Measurements from ENCODE around the gene TMPRSS2. TPM values are rescaled to one million over a fixed set of nuclear protein-coding genes. Genes with fewer than 3 reads are reported as not detected.

Gene TMPRSS2
- total and polyA plus RNA-seq, 12 donors = under 0.01 to 0.61 (median 0.17) TPM; not detected in 7

GRCh38 chr21:41547111-41547510, 39.2 kb upstream of the TMPRSS2 start:
- Histone ChIP-seq H3K27me3 (peaks cover 5% of the 10 kb centered on the region), H3K4me3 (no peak overlapping the region), H3K9me3 (replicated peaks in 1 of 3) (no peaks in the 10 kb centered on the region), H3K27ac (no peak overlapping the region), H3K4me1 (replicated peaks in 1 of 2) (no peaks in the 10 kb centered on the region), H3K36me3 (replicated peaks in 1 of 2) (no peaks in the 10 kb centered on the region)
- intact Hi-C loops (cut with DNase I) = no loop called here
- TF ChIP-seq POLR2A (IDR thresholded peaks at IDR 0.05) = no peak
- no peak for TF ChIP-seq CTCF (IDR thresholded peaks at IDR 0.05)
- no peak for DNase-seq
- 88 to 94% (median 91%) methylated on average over 2 to 3 of the region's 3 CpGs for WGBS, 4 donors

GRCh38 chr21:41545500-41546359, 37.8 kb upstream of the TMPRSS2 start:
- no peak for TF ChIP-seq CTCF (IDR thresholded peaks at IDR 0.05)
- TF ChIP-seq POLR2A (IDR thresholded peaks at IDR 0.05) = no peak
- Histone ChIP-seq H3K36me3 (replicated peaks in 1 of 2) (no peaks in the 10 kb centered on the region), H3K27ac (no peak overlapping the region), H3K27me3 (peaks cover 5% of the 10 kb centered on the region), H3K4me3 (no peak overlapping the region), H3K9me3 (replicated peaks in 1 of 3) (no peaks in the 10 kb centered on the region), H3K4me1 (replicated peaks in 1 of 2) (no peaks in the 10 kb centered on the region)
- DNase-seq = no peak
- WGBS, 4 donors = 56 to 61% (median 57%) methylated on average over 7 of the region's 7 CpGs
- intact Hi-C loops (cut with DNase I) = no loop called here

DNA sequence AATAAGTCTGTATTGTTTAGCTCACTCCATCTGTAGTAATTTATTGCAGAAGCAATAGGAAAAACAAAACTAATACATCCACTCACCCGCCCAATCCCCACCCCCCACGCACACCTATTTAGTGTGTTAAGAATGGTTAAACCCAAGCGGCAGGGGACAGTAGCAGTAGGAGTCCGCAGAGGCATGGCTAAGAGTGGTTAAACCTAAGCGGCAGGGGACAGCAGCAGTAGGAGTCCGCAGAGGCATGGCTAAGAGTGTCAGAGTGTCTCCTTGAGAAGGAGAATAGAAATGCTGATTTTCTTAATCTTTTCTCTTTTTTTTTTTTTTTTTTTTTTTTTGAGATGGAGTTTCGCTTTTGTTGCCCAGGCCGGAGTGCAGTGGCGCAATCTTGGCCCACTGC, 34.8 kb upstream of the TMPRSS2 start:
- WGBS, 4 donors = 86 to 94% (median 88%) methylated on average over 6 to 9 of the region's 9 CpGs
- H3K4me3 ChIP-seq = no peak overlapping the region
- H3K9me3 ChIP-seq (replicated peaks in 1 of 3) = no peaks in the 10 kb centered on the region
- DNase-seq = no peak
- intact Hi-C loops (cut with DNase I) = no loop called here
- H3K4me1 ChIP-seq (replicated peaks in 1 of 2) = no peaks in the 10 kb centered on the region
- no peaks in the 10 kb centered on the region for H3K36me3 ChIP-seq (replicated peaks in 1 of 2)
- H3K27ac ChIP-seq = no peak overlapping the region
- peaks cover 11% of the 10 kb centered on the region for H3K27me3 ChIP-seq
- TF ChIP-seq CTCF (IDR thresholded peaks at IDR 0.05) = no peak
- no peak for TF ChIP-seq POLR2A (IDR thresholded peaks at IDR 0.05)

- 69 to 83% (median 80%) methylated on average over 8 of the region's 8 CpGs for WGBS, 4 donors
- Histone ChIP-seq H3K36me3 (replicated peaks in 1 of 2) (no peaks in the 10 kb centered on the region), H3K27ac (no peak overlapping the region), H3K4me3 (no peak overlapping the region), H3K9me3 (replicated peaks in 1 of 3) (no peaks in the 10 kb centered on the region), H3K4me1 (replicated peaks in 1 of 2) (no peaks in the 10 kb centered on the region), H3K27me3 (peaks cover 6% of the 10 kb centered on the region)
- no peak for DNase-seq
- no peak for TF ChIP-seq CTCF (IDR thresholded peaks at IDR 0.05)
- no peak for TF ChIP-seq POLR2A (IDR thresholded peaks at IDR 0.05)
- intact Hi-C loops (cut with DNase I) = no loop called here
These were observed 29.4 kb upstream of the TMPRSS2 start for GRCh38 chr21:41537356-41537755.

All from adrenal gland (tissue), 12 donors.